ENCODE results near the gene RASGRP2.

The RASGRP2 gene

GRCh38 chr11:64743591-64744543 is at the start of gene RASGRP2:
RASGRP2 (minus strand) TSS chr11:64744142; CDS start chr11:64742866, 1,276 bp downstream.
- FAIRE-seq, result no peak

- FAIRE-seq, result no peak
Measured at GRCh38 chr11:64792482-64792881, 48.5 kb upstream of the RASGRP2 start.

- no peak for FAIRE-seq
Measured at GRCh38 chr11:64791781-64792291, 47.9 kb upstream of the RASGRP2 start.

GRCh38 chr11:64790205-64791095 is 46.5 kb upstream of the RASGRP2 start:
- FAIRE-seq, result no peak

- no peak for FAIRE-seq
Measured at GRCh38 chr11:64789331-64790204, 45.6 kb upstream of the RASGRP2 start.

- FAIRE-seq, result no peak
Measured at GRCh38 chr11:64788321-64789215, 44.6 kb upstream of the RASGRP2 start.

- no peak for FAIRE-seq
Measured at GRCh38 chr11:64787526-64788320, 43.8 kb upstream of the RASGRP2 start.

- FAIRE-seq, result no peak
Measured at GRCh38 chr11:64786308-64786707, 42.4 kb upstream of the RASGRP2 start.

GRCh38 chr11:64784813-64785581 is 41.1 kb upstream of the RASGRP2 start:
- no peak for FAIRE-seq

- FAIRE-seq, result peak; percentile 92
Measured at GRCh38 chr11:64778473-64779298, 34.7 kb upstream of the RASGRP2 start, which contains the start of gene SF1. SF1 (minus strand) TSS chr11:64778542; CDS start chr11:64778392, 150 bp downstream.

GRCh38 chr11:64778223-64778472 is 34.2 kb upstream of the RASGRP2 start:
- no peak for FAIRE-seq

GRCh38 chr11:64777449-64778222 is 33.7 kb upstream of the RASGRP2 start:
- FAIRE-seq, result no peak

GRCh38 chr11:64776875-64777274 is 32.9 kb upstream of the RASGRP2 start:
- FAIRE-seq, result no peak

GRCh38 chr11:64776425-64776824 is 32.5 kb upstream of the RASGRP2 start:
- no peak for FAIRE-seq

- no peak for FAIRE-seq
Measured at GRCh38 chr11:64774144-64774543, 30.2 kb upstream of the RASGRP2 start.

GRCh38 chr11:64772303-64773018 is 28.5 kb upstream of the RASGRP2 start:
- no peak for FAIRE-seq

- no peak for FAIRE-seq
Measured at GRCh38 chr11:64771861-64772260, 27.9 kb upstream of the RASGRP2 start.

Measured in islet of Langerhans (tissue), 1 donor.